Astrocyte (in vitro differentiated cells and primary cell): ENCODE measurements around the gene ABHD10.

ENCODE experiments used
- EZH2 ChIP-seq: IDR thresholded peaks from 2 replicates; pipeline ENCODE4 v1.6.1; 2012; ENCODE audit warnings: mild to moderate bottlenecking, low read length, inconsistent platforms; ENCODE audit not compliant: insufficient read depth
- TF ChIP-seq, protein P1 (sequence below): IDR thresholded peaks from 2 replicates; pipeline ENCODE4 v1.5.1; 2011; ENCODE audit warnings: low read depth, mild to moderate bottlenecking, inconsistent platforms, low read length, moderate library complexity; ENCODE audit not compliant: insufficient read depth

DNA sequence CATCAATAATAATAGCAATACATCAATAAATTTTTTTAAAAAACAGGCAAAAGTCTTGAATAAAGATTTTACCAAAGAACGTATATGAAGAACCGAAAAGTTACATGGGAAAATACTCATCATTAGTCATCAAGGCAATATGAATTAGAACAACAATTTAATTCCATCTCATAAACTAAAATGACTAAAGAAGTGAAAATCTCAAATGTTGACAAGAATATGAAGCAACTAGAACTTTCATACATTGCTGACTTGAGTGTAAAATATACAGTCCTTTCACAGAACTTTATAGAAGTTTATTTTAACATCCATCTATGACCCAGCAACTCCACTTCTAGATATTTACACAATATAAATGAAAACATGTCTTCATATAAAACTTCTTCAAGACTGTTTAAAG is 35.3 kb upstream of the ABHD10 start:
- TF ChIP-seq, protein P1, sequence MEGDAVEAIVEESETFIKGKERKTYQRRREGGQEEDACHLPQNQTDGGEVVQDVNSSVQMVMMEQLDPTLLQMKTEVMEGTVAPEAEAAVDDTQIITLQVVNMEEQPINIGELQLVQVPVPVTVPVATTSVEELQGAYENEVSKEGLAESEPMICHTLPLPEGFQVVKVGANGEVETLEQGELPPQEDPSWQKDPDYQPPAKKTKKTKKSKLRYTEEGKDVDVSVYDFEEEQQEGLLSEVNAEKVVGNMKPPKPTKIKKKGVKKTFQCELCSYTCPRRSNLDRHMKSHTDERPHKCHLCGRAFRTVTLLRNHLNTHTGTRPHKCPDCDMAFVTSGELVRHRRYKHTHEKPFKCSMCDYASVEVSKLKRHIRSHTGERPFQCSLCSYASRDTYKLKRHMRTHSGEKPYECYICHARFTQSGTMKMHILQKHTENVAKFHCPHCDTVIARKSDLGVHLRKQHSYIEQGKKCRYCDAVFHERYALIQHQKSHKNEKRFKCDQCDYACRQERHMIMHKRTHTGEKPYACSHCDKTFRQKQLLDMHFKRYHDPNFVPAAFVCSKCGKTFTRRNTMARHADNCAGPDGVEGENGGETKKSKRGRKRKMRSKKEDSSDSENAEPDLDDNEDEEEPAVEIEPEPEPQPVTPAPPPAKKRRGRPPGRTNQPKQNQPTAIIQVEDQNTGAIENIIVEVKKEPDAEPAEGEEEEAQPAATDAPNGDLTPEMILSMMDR, result no peak
- TF ChIP-seq EZH2, result no peak
